Upper lobe of right lung (tissue), 1 donor: Measurements from ENCODE around the gene PNMA6F. TPM values are rescaled to one million over a fixed set of nuclear protein-coding genes. Genes with fewer than 3 reads are reported as not detected.

Experiments used
- ATAC-seq: fragments of 200-7000 bp; cut with Tn5 transposase; one replicate; pipeline ENCODE4 v1.9.1; 2020; ENCODE audit warnings: mild to moderate bottlenecking, moderate library complexity
- DNase-seq: peaks from one replicate; pipeline ENCODE4 v3.0.0-alpha.2; 2020
- H3K27ac ChIP-seq: fragments of 200-600 bp; one replicate; pipeline ENCODE4 v1.8.0; 2022
- H3K27me3 ChIP-seq: fragments of 200-600 bp; one replicate; pipeline ENCODE4 v1.8.0; 2022; ENCODE audit warnings: mild to moderate bottlenecking
- H3K36me3 ChIP-seq: fragments of 200-600 bp; one replicate; pipeline ENCODE4 v1.8.0; 2022
- H3K4me1 ChIP-seq: fragments of 200-600 bp; one replicate; pipeline ENCODE4 v1.8.0; 2022
- H3K4me3 ChIP-seq: fragments of 200-600 bp; one replicate; pipeline ENCODE4 v1.8.0; 2022; ENCODE audit warnings: mild to moderate bottlenecking
- H3K9me3 ChIP-seq: fragments of 200-600 bp; one replicate; pipeline ENCODE4 v1.8.0; 2022
- CTCF ChIP-seq: fragments of 200-600 bp; IDR thresholded peaks from one replicate; pipeline ENCODE4 v1.8.0; 2022; ENCODE audit warnings: antibody characterized with exemption
- intact Hi-C: fragments of 100-400 bp; cut with DNase I; formaldehyde crosslinking; loops from one replicate; pipeline ENCODE4 v1.11.0; 2022
- total RNA-seq: library from RNA; stranded (reverse); fragmentation: NEBNext Ultra II Directional; extraction: Animal tissue kit (Norgen Biotek cat#: 25700); gene quantifications from one replicate; pipeline ENCODE4 v1.2.1, GENCODE V29; 2021
- donor health status: DM: no; HTN: yes; CAD: no; lungs with severe emphysema.

Gene PNMA6F
- total RNA-seq, 1 donor from 2014 or later: not detected

- no peak for ATAC-seq
- Histone ChIP-seq H3K27ac (no peak overlapping the region), H3K4me3 (no peak overlapping the region), H3K36me3 (no peaks in the 10 kb centered on the region), H3K4me1 (no peaks in the 10 kb centered on the region), H3K27me3 (no peaks in the 10 kb centered on the region), H3K9me3 (no peaks in the 10 kb centered on the region)
- intact Hi-C loops: no loop called here
- no peak for TF ChIP-seq CTCF
- no peak for DNase-seq
Measured at GRCh38 chrX:153304988-153305736, 16.4 kb downstream of the PNMA6F start.

DNA sequence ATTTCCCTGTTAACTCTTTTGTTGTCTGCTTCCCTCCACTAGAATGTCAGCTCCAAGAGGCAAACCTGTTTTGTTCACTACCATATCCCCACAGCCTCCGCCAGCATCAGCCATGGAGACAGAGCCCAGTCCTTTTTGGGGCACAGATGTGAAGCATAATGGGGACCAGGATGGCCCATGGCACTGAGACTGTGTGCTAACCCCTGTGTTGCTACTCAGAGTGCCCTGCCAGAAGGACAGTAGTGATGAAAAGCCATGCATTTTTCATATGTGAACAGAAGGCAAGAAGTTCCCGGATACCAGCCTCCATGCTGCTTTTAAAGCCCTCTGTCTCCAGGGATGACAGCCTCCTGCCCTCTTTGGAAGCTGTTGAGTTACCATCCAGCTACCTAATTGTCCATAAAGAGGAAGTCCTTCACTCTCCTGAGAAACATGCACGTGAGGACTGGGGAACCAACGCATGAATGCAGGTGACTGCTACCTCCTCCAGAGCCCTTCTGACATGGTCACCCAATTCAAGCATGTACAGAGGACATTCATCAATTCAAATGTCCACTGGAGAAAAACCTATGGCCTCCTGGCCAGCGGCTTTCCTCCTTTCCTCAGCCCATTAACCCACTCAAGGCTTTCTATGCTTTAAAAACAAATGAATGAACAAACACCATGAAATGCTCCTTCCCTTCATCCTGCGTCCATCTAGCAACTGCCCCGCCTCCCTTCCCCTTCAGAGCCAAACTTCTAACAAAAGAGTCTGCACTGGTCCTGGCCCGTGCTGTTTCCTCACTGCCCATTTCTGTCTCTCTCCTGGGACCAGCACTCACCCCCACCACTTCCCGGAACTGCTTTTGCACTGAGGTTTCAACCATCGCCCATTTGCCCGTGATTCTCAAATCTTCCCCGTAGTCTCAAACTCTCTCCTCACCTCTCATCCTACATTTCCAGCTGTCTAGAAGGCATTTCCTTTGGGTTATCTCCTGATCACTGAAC is 18.0 kb downstream of the PNMA6F start:
- Histone ChIP-seq H3K4me3 (no peak overlapping the region), H3K27ac (no peak overlapping the region), H3K4me1 (no peaks in the 10 kb centered on the region), H3K36me3 (no peaks in the 10 kb centered on the region), H3K9me3 (no peaks in the 10 kb centered on the region), H3K27me3 (no peaks in the 10 kb centered on the region)
- TF ChIP-seq CTCF: no peak
- no peak for ATAC-seq
- intact Hi-C loops: no loop called here
- no peak for DNase-seq

DNA sequence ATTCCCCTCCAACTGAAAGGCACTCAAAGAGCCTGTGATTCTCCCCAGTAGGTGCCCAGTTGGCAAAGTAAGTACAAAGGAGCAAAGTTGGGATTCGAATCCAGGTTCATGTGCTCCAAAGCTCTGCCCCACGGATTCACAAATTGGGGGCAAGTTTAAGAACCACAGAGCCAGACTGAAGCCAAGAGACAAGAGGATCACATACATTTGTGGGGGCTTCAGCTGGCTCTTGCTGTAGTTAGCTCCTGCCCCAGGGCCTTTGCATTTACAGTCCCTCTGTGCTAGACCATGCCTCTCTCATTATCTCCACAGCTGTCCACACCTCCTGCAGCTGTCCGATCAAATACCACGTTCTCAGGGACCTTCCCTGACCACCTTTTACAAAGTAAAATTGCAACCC is 18.8 kb downstream of the PNMA6F start:
- no peaks in the 10 kb centered on the region for H3K27me3 ChIP-seq
- no peak overlapping the region for H3K4me3 ChIP-seq
- DNase-seq (no peak), ATAC-seq (no peak)
- TF ChIP-seq CTCF: no peak
- H3K36me3 ChIP-seq: no peaks in the 10 kb centered on the region
- intact Hi-C loops: no loop called here
- H3K4me1 ChIP-seq: no peaks in the 10 kb centered on the region
- H3K9me3 ChIP-seq: no peaks in the 10 kb centered on the region
- no peak overlapping the region for H3K27ac ChIP-seq

GRCh38 chrX:153301746-153302145 is 19.8 kb downstream of the PNMA6F start:
- no peak for DNase-seq

DNA sequence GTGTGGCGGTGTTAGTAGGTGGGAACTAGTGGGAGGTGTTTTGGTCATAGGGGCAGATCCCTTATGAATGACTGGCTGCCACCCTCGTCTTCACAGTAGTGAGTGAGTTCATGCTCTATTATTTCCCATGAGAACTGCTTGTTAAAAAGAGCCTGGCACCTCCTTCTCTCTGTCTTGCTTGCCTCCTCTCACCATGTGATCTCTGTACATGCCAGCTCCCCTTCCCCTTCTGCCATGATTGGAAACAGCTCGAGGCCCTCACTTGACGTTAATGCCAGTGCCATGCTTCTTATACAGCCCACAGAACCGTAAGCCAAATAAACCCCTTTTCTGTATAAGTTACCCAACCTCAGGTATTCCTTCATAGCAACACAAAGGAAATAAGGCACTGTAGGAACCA is 21.7 kb downstream of the PNMA6F start:
- H3K4me1 ChIP-seq: no peaks in the 10 kb centered on the region
- no peaks in the 10 kb centered on the region for H3K36me3 ChIP-seq
- DNase-seq (no peak), ATAC-seq (no peak)
- TF ChIP-seq CTCF: no peak
- intact Hi-C loops: no loop called here
- no peak overlapping the region for H3K27ac ChIP-seq
- no peaks in the 10 kb centered on the region for H3K27me3 ChIP-seq
- no peaks in the 10 kb centered on the region for H3K9me3 ChIP-seq
- H3K4me3 ChIP-seq: no peak overlapping the region

More at GRCh38 chrX:153301746-153302145, 19.8 kb downstream of the PNMA6F start:
- no peaks in the 10 kb centered on the region for H3K36me3 ChIP-seq
- H3K4me3 ChIP-seq: no peak overlapping the region
- no peak overlapping the region for H3K27ac ChIP-seq
- no peaks in the 10 kb centered on the region for H3K27me3 ChIP-seq
- no peaks in the 10 kb centered on the region for H3K4me1 ChIP-seq
- H3K9me3 ChIP-seq: no peaks in the 10 kb centered on the region
- no peak for ATAC-seq
- intact Hi-C loops: no loop called here
- TF ChIP-seq CTCF: no peak
